GM23338 (cell line): Measurements from ENCODE around the gene RXFP3.

ENCODE experiments used
- CREB1 ChIP-seq: fragments of 250-450 bp; sonication (Bioruptor Pico); IDR thresholded peaks from 2 replicates; pipeline ENCODE4 v1.5.0; 2020; ENCODE audit warnings: low read depth, mild to moderate bottlenecking, moderate library complexity
- CTCF ChIP-seq, 2 experiments: fragments of 200-600 bp in 1 of 2; sonication (generic) in 1 of 2; conservative IDR thresholded peaks; 2 replicates each; pipeline versions ENCODE4 v1.5.1 to v1.6.1; 2016 to 2017; ENCODE audit warnings: antibody characterized with exemption in 2 of 2, low read depth in 2 of 2, mild to moderate bottlenecking in 2 of 2, moderate library complexity in 1 of 2
- EZH2 ChIP-seq: fragments of 200-600 bp; sonication (generic); IDR thresholded peaks from one replicate; pipeline ENCODE4 v1.8.0; 2017; ENCODE audit warnings: antibody characterized with exemption, mild to moderate bottlenecking, low read depth; ENCODE audit not compliant: unreplicated experiment
- EZH2phosphoT487 ChIP-seq: fragments of 200-600 bp; sonication (generic); IDR thresholded peaks from one replicate; pipeline ENCODE4 v1.8.1; 2018; ENCODE audit warnings: antibody characterized with exemption; ENCODE audit not compliant: unreplicated experiment
- POLR2AphosphoS5 ChIP-seq: IDR thresholded peaks from 2 replicates; pipeline ENCODE4 v1.6.1; 2016; ENCODE audit warnings: antibody characterized with exemption, low read depth
- ZNF331 ChIP-seq: fragments of 250-450 bp; sonication (Bioruptor Pico); IDR thresholded peaks from 2 replicates; pipeline ENCODE4 v1.5.0; 2020; ENCODE audit warnings: low read depth, mild to moderate bottlenecking, moderate library complexity
- TF ChIP-seq, protein P1 (sequence below): IDR thresholded peaks from 2 replicates; pipeline ENCODE4 v1.6.1; 2016; ENCODE audit warnings: antibody characterized with exemption

DNA sequence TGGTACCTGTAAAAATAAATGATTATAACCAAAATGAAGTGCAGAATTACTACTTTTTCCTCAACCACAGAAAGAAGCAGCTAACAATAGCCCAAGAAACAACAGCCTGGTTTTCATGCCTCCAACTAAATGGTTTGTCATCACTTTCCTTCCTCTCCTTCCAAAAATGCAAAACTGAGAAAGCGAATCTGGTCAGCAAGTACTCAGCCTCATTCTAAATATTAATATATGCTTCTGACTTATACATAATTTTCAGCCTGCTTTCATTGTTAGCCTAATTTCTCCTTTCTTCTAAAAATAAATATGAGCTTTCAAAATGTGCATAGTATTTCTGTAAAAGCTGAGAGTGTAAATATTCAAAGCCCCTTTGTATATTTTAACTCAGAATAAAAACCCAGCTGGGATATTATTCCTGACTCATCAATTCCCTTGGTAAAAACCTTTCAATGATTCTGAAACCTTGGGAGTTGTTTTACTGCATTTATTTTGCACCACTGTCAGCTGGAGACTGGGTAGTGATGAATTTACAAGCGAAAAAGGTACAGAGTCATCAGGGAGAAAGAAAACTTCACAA, 21.5 kb downstream of the RXFP3 start:
- TF ChIP-seq EZH2phosphoT487: no peak
- TF ChIP-seq CTCF (conservative IDR thresholded peaks at IDR 0.05; ENCODE audit: low read depth in 2 of 2): no peak
- TF ChIP-seq ZNF331 (CRISPR knock-in tag): no peak
- TF ChIP-seq EZH2: no peak
- TF ChIP-seq POLR2AphosphoS5: no peak
- TF ChIP-seq CREB1 (CRISPR knock-in tag): no peak
- TF ChIP-seq, protein P1, sequence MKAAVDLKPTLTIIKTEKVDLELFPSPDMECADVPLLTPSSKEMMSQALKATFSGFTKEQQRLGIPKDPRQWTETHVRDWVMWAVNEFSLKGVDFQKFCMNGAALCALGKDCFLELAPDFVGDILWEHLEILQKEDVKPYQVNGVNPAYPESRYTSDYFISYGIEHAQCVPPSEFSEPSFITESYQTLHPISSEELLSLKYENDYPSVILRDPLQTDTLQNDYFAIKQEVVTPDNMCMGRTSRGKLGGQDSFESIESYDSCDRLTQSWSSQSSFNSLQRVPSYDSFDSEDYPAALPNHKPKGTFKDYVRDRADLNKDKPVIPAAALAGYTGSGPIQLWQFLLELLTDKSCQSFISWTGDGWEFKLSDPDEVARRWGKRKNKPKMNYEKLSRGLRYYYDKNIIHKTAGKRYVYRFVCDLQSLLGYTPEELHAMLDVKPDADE: no peak
